Adrenal gland (tissue), 12 donors: ENCODE data around the gene ADIPOR1. TPM values are rescaled to one million over a fixed set of nuclear protein-coding genes. Genes with fewer than 3 reads are reported as not detected.
"Not testable (repeated sequence)": the region's sequence is repeated elsewhere in the genome, so short reads cannot be mapped to it uniquely, and the experiment has no call there.

Experiments
- DNase-seq, 7 donors: peaks; one replicate each; pipeline ENCODE4 v3.0.0-alpha.2; 2019 to 2020
- H3K27ac ChIP-seq, 5 donors: fragments of 200-600 bp; sonication (generic) in 4 of 5; 1 replicate in 3 of 5; 2 replicates in 2 of 5; pipeline versions ENCODE4 v1.5.1 to v1.8.0; 2016 to 2020; ENCODE audit warnings: mild to moderate bottlenecking in 1 of 5
- H3K27me3 ChIP-seq: fragments of 200-600 bp; 2 replicates; pipeline ENCODE4 v1.8.0; 2021
- H3K36me3 ChIP-seq, 2 donors: fragments of 200-600 bp; replicated peaks in 1 of 2; 1 replicate in 1 of 2; 2 replicates in 1 of 2; pipeline versions ENCODE4 v1.5.1 to v1.8.0; 2018 to 2022
- H3K4me1 ChIP-seq, 2 donors: fragments of 200-600 bp; replicated peaks in 1 of 2; 1 replicate in 1 of 2; 2 replicates in 1 of 2; pipeline versions ENCODE4 v1.5.1 to v1.8.0; 2018 to 2021
- H3K4me3 ChIP-seq, 4 donors: fragments of 200-600 bp; sonication (generic) in 3 of 4; one replicate each; pipeline ENCODE4 v1.5.1; 2016 to 2018
- H3K9me3 ChIP-seq, 3 donors: fragments of 200-600 bp; sonication (generic) in 1 of 3; replicated peaks in 1 of 3; 1 replicate in 2 of 3; 2 replicates in 1 of 3; pipeline versions ENCODE4 v1.5.1 to v1.8.0; 2016 to 2021
- CTCF ChIP-seq, 6 experiments: fragments of 450-650 bp in 4 of 6; fragments of 200-600 bp in 2 of 6; sonication (generic) in 1 of 6; IDR thresholded peaks; 1 replicate in 5 of 6; 2 replicates in 1 of 6; pipeline versions ENCODE4 v1.5.1 to v1.8.0; 2016 to 2021; ENCODE audit warnings: antibody characterized with exemption in 6 of 6, mild to moderate bottlenecking in 2 of 6, moderate library complexity in 1 of 6
- POLR2A ChIP-seq, 2 donors: fragments of 450-650 bp; IDR thresholded peaks; one replicate each; pipeline ENCODE4 v1.6.1; 2017; ENCODE audit warnings: antibody characterized with exemption in 2 of 2, mild to moderate bottlenecking in 2 of 2, moderate library complexity in 1 of 2
- WGBS, 4 donors: extraction: QIAGEN DNeasy Blood & Tissue Kit in 2 of 4; methylation state at CpG; one replicate each; pipeline versions ENCODE4 v1.1.5 to v1.1.7; 2013 to 2017; 5-methylcytosine and 5-hydroxymethylcytosine counted together
- intact Hi-C, 2 donors: fragments of 100-400 bp; cut with DNase I; formaldehyde crosslinking; loops; one replicate each; pipeline versions ENCODE4 v1.14.1 to v1.15.0; 2022 to 2023
- polyA plus RNA-seq, 3 donors: library from polyadenylated mRNA; stranded (reverse); fragments of 200-250 nt in 2 of 3; fragments of 350-450 nt in 1 of 3; fragmentation: Illumina TruSeq in 1 of 3; extraction: RNeasy Lipid Tissue Mini Kit (QIAGEN cat#74804) in 1 of 3; gene quantifications; one replicate each; pipeline ENCODE4 v1.2.3, GENCODE V29; 2013 to 2014
- total RNA-seq, 9 donors: library from RNA; depleted of rRNA in 4 of 9; stranded (reverse); fragments of >200 nt in 4 of 9; fragments of 120-200 nt in 1 of 9; fragmentation: NEBNext Ultra II Directional in 1 of 9; extraction: Animal tissue kit (Norgen Biotek cat#: 25700) in 1 of 9; gene quantifications; one replicate each; pipeline versions ENCODE4 v1.1.0 to v1.2.4, GENCODE V29; 2013 to 2023
- donor health status: healthy with polysubstance abuse.
- donor health status: Bipolar disorder and iron deficiency.
- donor health status: DM: yes; HTN: yes; CAD: no.
- donor health status: DM: no; HTN: no; CAD: no.
- donor health status: DM: no; HTN: no; CAD: no.
- donor health status: DM: yes; HTN: yes; CAD: no.

Gene ADIPOR1
- total and polyA plus RNA-seq, 12 donors: 57.0 to 143 (median 103) TPM

DNA sequence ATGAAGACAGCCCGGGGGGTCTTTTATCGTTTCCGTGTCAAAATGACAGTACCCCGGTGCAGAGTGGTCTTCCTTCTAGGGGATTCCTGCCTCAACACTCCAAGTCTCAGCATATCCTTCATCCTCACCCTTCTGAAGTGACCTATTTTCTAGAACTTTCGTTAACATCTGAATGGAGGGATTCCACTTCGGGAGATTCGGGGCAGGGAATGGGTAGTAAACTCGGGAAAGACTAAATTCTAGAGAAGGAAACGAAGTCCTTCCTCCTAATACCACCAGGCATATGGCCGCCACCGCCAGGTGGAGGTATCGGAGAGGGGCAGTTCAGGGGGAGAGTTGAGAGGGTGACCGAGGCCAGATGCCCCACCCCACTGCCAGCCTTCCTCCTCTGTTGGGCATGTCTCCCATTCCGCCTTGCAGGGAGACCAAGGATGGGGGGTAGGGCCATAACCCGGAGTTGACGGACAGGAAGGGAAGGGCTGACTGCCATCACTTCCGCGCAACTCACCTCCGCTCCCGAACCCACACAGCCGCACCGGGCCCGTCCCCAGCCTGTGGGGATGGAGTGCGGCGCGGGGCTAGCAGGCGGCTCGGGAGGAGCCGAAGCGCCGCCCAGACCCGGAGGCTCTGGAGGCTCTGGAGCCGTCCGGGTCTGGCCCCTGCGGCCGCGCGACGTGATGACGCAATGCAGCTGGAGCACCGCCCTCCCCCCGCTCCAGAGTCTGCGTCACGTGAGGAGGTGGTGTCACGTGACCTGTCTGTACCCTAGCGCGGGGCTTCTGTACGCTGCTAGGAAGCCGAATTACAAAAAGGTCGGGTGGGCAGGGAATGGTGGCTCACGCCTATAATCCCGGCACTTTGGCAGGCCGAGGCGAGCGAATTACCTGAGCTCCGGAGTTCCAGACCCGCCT, 31.3 kb downstream of the ADIPOR1 start, which contains the start of gene KLHL12:
Gene KLHL12 (minus strand): TSS at position 654 of the 911 bp plus-strand sequence. CDS start 2,072 bp downstream, outside the sequence.
- Histone ChIP-seq H3K27me3 (no peaks in the 10 kb centered on the region), H3K27ac (peak within 1 kb of the TSS; percentile 80 to 96 (median 89)), H3K4me3 (peak within 1 kb of the TSS; percentile 77 to 90 (median 84)), H3K4me1 (peaks cover 4 to 18% of the 10 kb centered on the region in 2 donors), H3K9me3 (no peaks in the 10 kb centered on the region), H3K36me3 (peaks cover 0 to 5% of the 10 kb centered on the region in 2 donors)
- intact Hi-C loops: no loop called here
- 1 to 2% (median 1%) methylated on average over 26 to 57 of the region's 57 CpGs for WGBS, 4 donors
- peak; percentile 96 to 98 (median 97) for DNase-seq
- TF ChIP-seq CTCF (IDR thresholded peaks at IDR 0.05): peak; percentile 11 to 75 (median 61)
- peak; percentile 88 to 90 for TF ChIP-seq POLR2A (IDR thresholded peaks at IDR 0.05)

DNA sequence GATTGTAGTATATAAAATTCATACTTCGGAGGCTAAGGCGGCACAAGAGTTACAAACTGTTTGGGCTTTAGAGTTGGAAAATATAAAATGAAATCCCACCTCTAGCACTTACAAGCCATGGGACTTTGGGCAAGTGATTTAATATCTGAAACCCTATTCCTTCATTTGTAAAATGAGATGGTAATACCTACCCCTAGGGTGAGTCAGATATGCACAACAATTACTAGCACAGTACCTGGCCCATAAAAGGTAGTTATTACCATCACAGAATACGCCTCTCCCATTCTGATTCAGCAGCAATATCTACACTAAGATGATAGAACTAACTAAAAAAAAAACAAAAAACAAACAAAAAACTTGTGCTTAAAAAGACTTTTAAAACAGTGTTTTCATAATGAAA, 34.6 kb downstream of the ADIPOR1 start:
- WGBS, 4 donors: 86 to 92% (median 90%) methylated on average over 3 of the region's 3 CpGs
- no peak overlapping the region for H3K4me3 ChIP-seq
- no peak for TF ChIP-seq CTCF (IDR thresholded peaks at IDR 0.05)
- no peak for TF ChIP-seq POLR2A (IDR thresholded peaks at IDR 0.05)
- H3K4me1 ChIP-seq: peaks cover 4 to 18% of the 10 kb centered on the region in 2 donors
- intact Hi-C loops: no loop called here
- DNase-seq: no peak
- no peak overlapping the region for H3K27ac ChIP-seq
- H3K36me3 ChIP-seq: peaks cover 0 to 16% of the 10 kb centered on the region in 2 donors
- no peaks in the 10 kb centered on the region for H3K27me3 ChIP-seq
- H3K9me3 ChIP-seq: no peaks in the 10 kb centered on the region

GRCh38 chr1:202919615-202920014, 38.5 kb downstream of the ADIPOR1 start:
- no peak overlapping the region for H3K4me3 ChIP-seq
- peaks cover 0 to 13% of the 10 kb centered on the region in 2 donors for H3K4me1 ChIP-seq
- H3K9me3 ChIP-seq: no peaks in the 10 kb centered on the region
- no peak overlapping the region for H3K27ac ChIP-seq
- intact Hi-C loops: no loop called here
- H3K36me3 ChIP-seq: peaks cover 0 to 54% of the 10 kb centered on the region in 2 donors
- DNase-seq: no peak
- no peaks in the 10 kb centered on the region for H3K27me3 ChIP-seq
- TF ChIP-seq POLR2A (IDR thresholded peaks at IDR 0.05): no peak
- no peak for TF ChIP-seq CTCF (IDR thresholded peaks at IDR 0.05)

GRCh38 chr1:202915146-202915545, 43.0 kb downstream of the ADIPOR1 start:
- Histone ChIP-seq H3K4me1 (no peaks in the 10 kb centered on the region), H3K27me3 (no peaks in the 10 kb centered on the region), H3K36me3 (peaks cover 0 to 90% of the 10 kb centered on the region in 2 donors), H3K27ac (no peak overlapping the region), H3K9me3 (no peaks in the 10 kb centered on the region), H3K4me3 (no peak overlapping the region)
- TF ChIP-seq POLR2A (IDR thresholded peaks at IDR 0.05) (no peak), CTCF (IDR thresholded peaks at IDR 0.05) (no peak)
- intact Hi-C loops: no loop called here
- no peak for DNase-seq

GRCh38 chr1:202912476-202912875, 45.6 kb downstream of the ADIPOR1 start:
- 87 to 93% (median 91%) methylated on average over 4 of the region's 4 CpGs for WGBS, 4 donors
- intact Hi-C loops, DNase-seq, H3K27ac ChIP-seq, H3K4me3 ChIP-seq, H3K9me3 ChIP-seq, H3K4me1 ChIP-seq, H3K27me3 ChIP-seq: not testable (repeated sequence)
- H3K36me3 ChIP-seq: peaks cover 0 to 95% of the 10 kb centered on the region in 2 donors
